ENCODE data around the gene SMURF1. TPM values are rescaled to one million over a fixed set of nuclear protein-coding genes. Genes with fewer than 3 reads are reported as not detected.
A peak's percentile ranks its signal among the peaks of the same experiment; 100 is the strongest.

SMURF1 gene
- total RNA-seq, 6 experiments from 2014 or later: 8.8 to 14.1 (median 10.9) TPM

DNA sequence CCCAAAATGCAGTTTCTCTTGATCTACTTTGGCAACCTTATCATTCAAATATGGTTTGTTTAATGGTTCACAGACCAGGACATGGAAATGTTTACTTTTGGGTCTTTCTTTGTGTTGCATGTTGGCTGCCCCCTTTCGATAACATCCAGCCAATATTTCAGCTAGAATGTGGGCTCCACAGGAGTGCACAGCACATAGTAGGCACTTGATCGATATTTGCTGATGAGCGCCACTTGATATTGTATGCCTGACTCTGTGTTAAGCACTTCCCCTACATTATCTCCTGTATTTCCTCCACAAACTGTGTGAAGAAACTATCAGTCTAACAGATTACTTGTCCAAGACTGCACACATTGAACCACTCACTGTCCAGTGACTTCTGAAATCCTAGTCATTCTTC lies 60.2 kb downstream of the SMURF1 start:
- ATAC-seq (peak in 2 of 4 donors; percentile 15 to 22), DNase-seq (no peak)
- Histone ChIP-seq H3K4me1 (peaks cover 0 to 23% (median 11%) of the 10 kb centered on the region in 4 donors), H3K4me3 (no peak overlapping the region), H3K36me3 (no peaks in the 10 kb centered on the region), H3K9me3 (no peaks in the 10 kb centered on the region), H3K27ac (no peak overlapping the region), H3K27me3 (no peaks in the 10 kb centered on the region)
- 63% methylated on average over 3 of the region's 3 CpGs for WGBS (ENCODE audit: insufficient coverage, low coverage, low lambda C conversion rate, missing lambda C conversion rate)
- no peak for TF ChIP-seq POLR2A (IDR thresholded peaks at IDR 0.05)
- TF ChIP-seq, protein P1, sequence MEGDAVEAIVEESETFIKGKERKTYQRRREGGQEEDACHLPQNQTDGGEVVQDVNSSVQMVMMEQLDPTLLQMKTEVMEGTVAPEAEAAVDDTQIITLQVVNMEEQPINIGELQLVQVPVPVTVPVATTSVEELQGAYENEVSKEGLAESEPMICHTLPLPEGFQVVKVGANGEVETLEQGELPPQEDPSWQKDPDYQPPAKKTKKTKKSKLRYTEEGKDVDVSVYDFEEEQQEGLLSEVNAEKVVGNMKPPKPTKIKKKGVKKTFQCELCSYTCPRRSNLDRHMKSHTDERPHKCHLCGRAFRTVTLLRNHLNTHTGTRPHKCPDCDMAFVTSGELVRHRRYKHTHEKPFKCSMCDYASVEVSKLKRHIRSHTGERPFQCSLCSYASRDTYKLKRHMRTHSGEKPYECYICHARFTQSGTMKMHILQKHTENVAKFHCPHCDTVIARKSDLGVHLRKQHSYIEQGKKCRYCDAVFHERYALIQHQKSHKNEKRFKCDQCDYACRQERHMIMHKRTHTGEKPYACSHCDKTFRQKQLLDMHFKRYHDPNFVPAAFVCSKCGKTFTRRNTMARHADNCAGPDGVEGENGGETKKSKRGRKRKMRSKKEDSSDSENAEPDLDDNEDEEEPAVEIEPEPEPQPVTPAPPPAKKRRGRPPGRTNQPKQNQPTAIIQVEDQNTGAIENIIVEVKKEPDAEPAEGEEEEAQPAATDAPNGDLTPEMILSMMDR (IDR thresholded peaks at IDR 0.05): no peak
- intact Hi-C loops (cut with DNase I): no loop called here

DNA sequence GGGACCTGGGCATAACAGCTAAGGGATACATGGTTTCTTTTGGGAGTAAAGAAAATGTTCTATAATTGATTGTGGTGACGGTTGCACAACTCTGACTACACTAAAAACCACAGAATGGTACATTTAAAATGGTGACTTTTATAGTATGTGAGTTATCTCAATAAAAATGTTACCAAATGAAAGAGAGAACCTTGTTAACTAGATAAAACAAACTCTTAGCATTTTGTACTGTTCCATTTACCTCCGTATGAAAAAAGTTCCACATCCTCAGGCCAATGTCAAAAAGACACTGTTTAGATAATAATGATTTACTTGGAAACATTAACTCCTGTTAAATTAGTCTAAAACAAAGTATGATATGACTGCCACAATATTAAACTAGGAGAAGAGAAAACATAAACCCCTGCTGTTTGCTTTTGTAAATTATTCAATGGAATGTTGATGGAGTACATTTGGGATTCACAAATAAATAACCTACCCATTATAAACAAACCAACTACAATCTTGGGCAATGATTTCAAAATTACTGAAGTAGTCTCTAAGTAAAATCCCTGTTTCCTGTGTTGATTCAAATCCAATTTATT lies 60.7 kb downstream of the SMURF1 start:
- intact Hi-C loops (cut with DNase I): no loop called here
- 22% methylated on average over 2 of the region's 2 CpGs for WGBS (ENCODE audit: insufficient coverage, low coverage, low lambda C conversion rate, missing lambda C conversion rate)
- peaks cover 0 to 17% (median 8%) of the 10 kb centered on the region in 4 donors for H3K4me1 ChIP-seq

DNA sequence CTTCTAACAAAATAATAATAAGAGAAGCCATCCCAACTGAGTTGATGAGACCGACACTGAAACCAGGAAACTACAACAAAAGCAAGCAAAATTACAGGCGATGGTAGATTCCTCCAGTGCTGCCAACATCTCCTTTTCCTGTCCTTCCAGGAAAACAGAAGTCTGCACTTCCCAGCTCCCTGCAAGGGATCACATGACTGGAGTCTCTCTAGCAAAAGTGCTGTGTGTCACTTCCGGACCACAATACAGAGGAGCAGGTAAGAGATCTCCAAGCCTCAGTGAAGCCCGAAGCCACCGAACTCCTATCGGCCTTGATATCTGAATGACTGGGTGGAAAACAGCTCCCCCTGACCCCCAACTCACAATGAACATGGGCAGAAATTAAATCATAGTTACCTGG lies 63.2 kb downstream of the SMURF1 start:
- H3K27ac ChIP-seq: no peak overlapping the region
- H3K4me1 ChIP-seq: peaks cover 0 to 15% (median 5%) of the 10 kb centered on the region in 4 donors
- no peak overlapping the region for H3K4me3 ChIP-seq
- intact Hi-C loops (cut with DNase I): no loop called here
- no peaks in the 10 kb centered on the region for H3K36me3 ChIP-seq
- TF ChIP-seq POLR2A (IDR thresholded peaks at IDR 0.05): no peak
- TF ChIP-seq, protein P1 (IDR thresholded peaks at IDR 0.05): no peak
- DNase-seq (no peak), ATAC-seq (peak in 2 of 4 donors; percentile 21 to 35)
- H3K9me3 ChIP-seq: no peaks in the 10 kb centered on the region
- 76% methylated on average over 5 of the region's 6 CpGs for WGBS (ENCODE audit: insufficient coverage, low coverage, low lambda C conversion rate, missing lambda C conversion rate)
- no peaks in the 10 kb centered on the region for H3K27me3 ChIP-seq

More for the DNA sequence above, 60.7 kb downstream of the SMURF1 start:
- Histone ChIP-seq H3K36me3 (no peaks in the 10 kb centered on the region), H3K9me3 (no peaks in the 10 kb centered on the region), H3K27ac (no peak overlapping the region), H3K27me3 (no peaks in the 10 kb centered on the region), H3K4me3 (no peak overlapping the region)
- no peak for DNase-seq
- ATAC-seq: peak in 1 of 4 donors; percentile 36
- TF ChIP-seq POLR2A (IDR thresholded peaks at IDR 0.05): no peak
- TF ChIP-seq, protein P1 (IDR thresholded peaks at IDR 0.05): no peak

DNA sequence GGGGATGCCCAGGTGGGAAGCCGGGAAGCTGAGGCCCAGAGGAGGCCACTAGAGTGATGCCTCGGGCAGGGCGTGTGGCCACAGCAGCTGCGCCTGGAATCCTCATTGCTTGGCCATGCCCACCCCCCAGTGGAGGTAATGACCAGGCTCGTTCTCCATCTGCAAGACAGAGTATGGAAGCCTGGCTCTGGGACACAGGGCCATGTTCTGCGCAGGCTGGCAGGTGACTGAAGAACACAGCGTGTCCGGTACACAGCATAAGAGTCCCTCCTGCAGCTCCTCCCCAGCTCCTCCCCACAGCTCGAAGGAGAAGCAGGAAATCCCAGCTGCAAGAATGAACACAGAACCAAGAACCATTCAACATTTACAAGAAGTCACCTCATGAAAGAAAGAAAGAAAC lies 64.8 kb downstream of the SMURF1 start:
- Histone ChIP-seq H3K27me3 (no peaks in the 10 kb centered on the region), H3K27ac (no peak overlapping the region), H3K4me3 (no peak overlapping the region), H3K36me3 (no peaks in the 10 kb centered on the region), H3K9me3 (no peaks in the 10 kb centered on the region), H3K4me1 (peaks cover 0 to 13% (median 5%) of the 10 kb centered on the region in 4 donors)
- DNase-seq (no peak), ATAC-seq (peak in 2 of 4 donors; percentile 28 to 43)
- no peak for TF ChIP-seq POLR2A (IDR thresholded peaks at IDR 0.05)
- TF ChIP-seq, protein P1 (IDR thresholded peaks at IDR 0.05): no peak
- intact Hi-C loops (cut with DNase I): no loop called here
- 48% methylated on average over 3 of the region's 9 CpGs for WGBS (ENCODE audit: insufficient coverage, low coverage, low lambda C conversion rate, missing lambda C conversion rate)
